Parathyroid adenoma (tissue), 2 donors: ENCODE data around the gene ZNF691.
"Not testable (repeated sequence)": the region's sequence is repeated elsewhere in the genome, so short reads cannot be mapped to it uniquely, and the experiment has no call there.

Source experiments
- H2AFZ ChIP-seq: fragments of 300-600 bp; sonication (generic); one replicate; pipeline ENCODE4 v1.7.0; 2017; ENCODE audit warnings: antibody characterized with exemption, mild to moderate bottlenecking
- H3K27ac ChIP-seq: fragments of 300-600 bp; sonication (generic); one replicate; pipeline ENCODE4 v1.7.0; 2017
- H3K27me3 ChIP-seq: fragments of 300-600 bp; sonication (generic); one replicate; pipeline ENCODE4 v1.7.0; 2017; ENCODE audit warnings: low read length; ENCODE audit not compliant: control insufficient read depth, insufficient read depth
- H3K36me3 ChIP-seq: fragments of 300-600 bp; sonication (generic); one replicate; pipeline ENCODE4 v1.7.0; 2017; ENCODE audit warnings: low read length; ENCODE audit not compliant: control insufficient read depth, insufficient read depth
- H3K4me1 ChIP-seq: fragments of 300-600 bp; sonication (generic); one replicate; pipeline ENCODE4 v1.7.0; 2017; ENCODE audit warnings: control low read depth
- H3K4me2 ChIP-seq: fragments of 300-600 bp; sonication (generic); one replicate; pipeline ENCODE4 v1.7.0; 2017; ENCODE audit warnings: low read length
- H3K4me3 ChIP-seq: fragments of 300-600 bp; sonication (generic); one replicate; pipeline ENCODE4 v1.7.0; 2017; ENCODE audit warnings: low read depth, low read length
- H3K79me2 ChIP-seq: fragments of 300-600 bp; sonication (generic); one replicate; pipeline ENCODE4 v1.7.0; 2017; ENCODE audit warnings: control low read depth
- H3K9ac ChIP-seq: fragments of 300-600 bp; sonication (generic); one replicate; pipeline ENCODE4 v1.7.0; 2017; ENCODE audit warnings: mild to moderate bottlenecking
- H3K9me3 ChIP-seq: fragments of 300-600 bp; sonication (generic); one replicate; pipeline ENCODE4 v1.7.0; 2017; ENCODE audit warnings: low read length; ENCODE audit not compliant: control insufficient read depth
- CTCF ChIP-seq: fragments of 300-600 bp; sonication (generic); IDR thresholded peaks from one replicate; pipeline ENCODE4 v1.7.0; 2017; ENCODE audit warnings: antibody characterized with exemption, mild to moderate bottlenecking
- donor health status: primary hyperparathyroidism.

Gene ZNF691

GRCh38 chr1:42886800-42887199, 40.4 kb downstream of the ZNF691 start:
- H3K4me3 ChIP-seq: no peak overlapping the region
- no peak for TF ChIP-seq CTCF

GRCh38 chr1:42887366-42887765, 41.0 kb downstream of the ZNF691 start:
- no peaks in the 10 kb centered on the region for H3K9me3 ChIP-seq
- no peak for TF ChIP-seq CTCF
- H3K4me1 ChIP-seq: no peaks in the 10 kb centered on the region
- no peak overlapping the region for H2AFZ ChIP-seq
- H3K4me2 ChIP-seq: no peak overlapping the region
- no peak overlapping the region for H3K9ac ChIP-seq
- no peaks in the 10 kb centered on the region for H3K27me3 ChIP-seq
- no peaks in the 10 kb centered on the region for H3K36me3 ChIP-seq
- H3K27ac ChIP-seq: no peak overlapping the region
- no peaks in the 10 kb centered on the region for H3K79me2 ChIP-seq
- H3K4me3 ChIP-seq: no peak overlapping the region

More at GRCh38 chr1:42886800-42887199, 40.4 kb downstream of the ZNF691 start:
- Histone ChIP-seq H3K27ac (no peak overlapping the region), H3K4me2 (no peak overlapping the region), H3K4me1 (no peaks in the 10 kb centered on the region), H3K27me3 (no peaks in the 10 kb centered on the region), H3K9me3 (no peaks in the 10 kb centered on the region), H3K36me3 (no peaks in the 10 kb centered on the region), H2AFZ (no peak overlapping the region), H3K9ac (no peak overlapping the region), H3K79me2 (no peaks in the 10 kb centered on the region)

- H3K4me3 ChIP-seq: no peak overlapping the region
- no peaks in the 10 kb centered on the region for H3K79me2 ChIP-seq
- no peak for TF ChIP-seq CTCF
- no peak overlapping the region for H2AFZ ChIP-seq
- no peaks in the 10 kb centered on the region for H3K36me3 ChIP-seq
- H3K27me3 ChIP-seq: no peaks in the 10 kb centered on the region
- H3K4me1 ChIP-seq: no peaks in the 10 kb centered on the region
- H3K9ac ChIP-seq: no peak overlapping the region
- no peak overlapping the region for H3K4me2 ChIP-seq
- H3K27ac ChIP-seq: no peak overlapping the region
- no peaks in the 10 kb centered on the region for H3K9me3 ChIP-seq
These were observed 41.7 kb downstream of the ZNF691 start for GRCh38 chr1:42888013-42888633.

GRCh38 chr1:42889264-42889663, 42.9 kb downstream of the ZNF691 start:
- Histone ChIP-seq H3K4me1 (no peaks in the 10 kb centered on the region), H2AFZ (no peak overlapping the region), H3K9me3 (no peaks in the 10 kb centered on the region), H3K27me3 (no peaks in the 10 kb centered on the region), H3K27ac (no peak overlapping the region), H3K4me3 (no peak overlapping the region), H3K9ac (no peak overlapping the region), H3K36me3 (no peaks in the 10 kb centered on the region), H3K79me2 (no peaks in the 10 kb centered on the region), H3K4me2 (no peak overlapping the region)
- TF ChIP-seq CTCF: no peak

- Histone ChIP-seq H3K36me3 (no peaks in the 10 kb centered on the region), H3K27me3 (no peaks in the 10 kb centered on the region), H3K79me2 (no peaks in the 10 kb centered on the region), H3K4me1 (no peaks in the 10 kb centered on the region), H2AFZ (no peak overlapping the region), H3K4me2 (no peak overlapping the region), H3K27ac (no peak overlapping the region), H3K9me3 (no peaks in the 10 kb centered on the region), H3K9ac (no peak overlapping the region), H3K4me3 (no peak overlapping the region)
- TF ChIP-seq CTCF: no peak
These were observed 45.2 kb downstream of the ZNF691 start for GRCh38 chr1:42891465-42892138.

- H3K27me3 ChIP-seq, H3K36me3 ChIP-seq, H3K79me2 ChIP-seq, H3K27ac ChIP-seq, H3K9ac ChIP-seq, H3K4me2 ChIP-seq, H3K9me3 ChIP-seq, H3K4me1 ChIP-seq, H2AFZ ChIP-seq, H3K4me3 ChIP-seq: not testable (repeated sequence)
These were observed 53.5 kb downstream of the ZNF691 start for GRCh38 chr1:42899960-42900359.
